WERI-Rb-1 (cell line): Measurements from ENCODE around the gene VKORC1.
A peak's percentile ranks its signal among the peaks of the same experiment; 100 is the strongest.

ENCODE experiments used
- DNase-seq: peaks from one replicate; pipeline ENCODE4 v3.0.0-alpha.2; 2020
- H3K27ac ChIP-seq: fragments of 250-450 bp; sonication (Bioruptor Pico); 2 replicates; pipeline ENCODE4 v1.5.1; 2020; ENCODE audit warnings: mild to moderate bottlenecking, moderate library complexity
- H3K27me3 ChIP-seq: fragments of 250-450 bp; sonication (Bioruptor Pico); 2 replicates; pipeline ENCODE4 v1.5.1; 2021; ENCODE audit warnings: mild to moderate bottlenecking, low read depth, moderate library complexity; ENCODE audit not compliant: insufficient read depth, severe bottlenecking
- H3K36me3 ChIP-seq: fragments of 250-450 bp; sonication (Bioruptor Pico); 2 replicates; pipeline ENCODE4 v1.5.1; 2020; ENCODE audit warnings: mild to moderate bottlenecking, moderate library complexity
- H3K4me3 ChIP-seq: 2 replicates; pipeline ENCODE4 v1.5.1; 2011; ENCODE audit warnings: low read depth, mild to moderate bottlenecking, control low read depth, low read length
- H3K9me3 ChIP-seq: fragments of 250-450 bp; sonication (Bioruptor Pico); 2 replicates; pipeline ENCODE4 v1.5.1; 2021; ENCODE audit warnings: mild to moderate bottlenecking, moderate library complexity; ENCODE audit not compliant: severe bottlenecking
- CTCF ChIP-seq: IDR thresholded peaks from 2 replicates; pipeline ENCODE4 v1.5.1; 2011; ENCODE audit warnings: low read depth, mild to moderate bottlenecking, control low read depth, inconsistent platforms, low read length

VKORC1 gene

GRCh38 chr16:31074814-31075183, 19.8 kb downstream of the VKORC1 start:
- peaks cover 47% of the 10 kb centered on the region for H3K36me3 ChIP-seq
- no peak for DNase-seq
- TF ChIP-seq CTCF = no peak
- H3K27ac ChIP-seq = peak overlapping the region; percentile 96
- peak overlapping the region; percentile 91 for H3K4me3 ChIP-seq
- H3K27me3 ChIP-seq = no peaks in the 10 kb centered on the region
- H3K9me3 ChIP-seq = no peaks in the 10 kb centered on the region

GRCh38 chr16:31073970-31074813, 20.4 kb downstream of the VKORC1 start, which contains the start of the genes ZNF646 and ZNF668:
ZNF646 (plus strand) TSS chr16:31074422; CDS start chr16:31076325, 1,903 bp downstream.
ZNF668 (minus strand) TSS chr16:31074240; CDS start chr16:31064459, 9,781 bp downstream.
- Histone ChIP-seq H3K9me3 (no peaks in the 10 kb centered on the region), H3K27ac (peak within 1 kb of the TSS; percentile 96), H3K36me3 (peaks cover 41% of the 10 kb centered on the region), H3K27me3 (no peaks in the 10 kb centered on the region), H3K4me3 (peak within 1 kb of the TSS; percentile 91)
- peak; percentile 98 for DNase-seq
- TF ChIP-seq CTCF = no peak

- TF ChIP-seq CTCF = no peak
- DNase-seq = peak; percentile 94
- Histone ChIP-seq H3K27me3 (no peaks in the 10 kb centered on the region), H3K27ac (peak overlapping the region; percentile 95), H3K4me3 (peak overlapping the region; percentile 91), H3K36me3 (peaks cover 33% of the 10 kb centered on the region), H3K9me3 (no peaks in the 10 kb centered on the region)
Measured at GRCh38 chr16:31073142-31073969, 21.2 kb downstream of the VKORC1 start.

- Histone ChIP-seq H3K27me3 (no peaks in the 10 kb centered on the region), H3K4me3 (peak overlapping the region; percentile 91), H3K9me3 (no peaks in the 10 kb centered on the region), H3K27ac (peak overlapping the region; percentile 95), H3K36me3 (peaks cover 26% of the 10 kb centered on the region)
- no peak for TF ChIP-seq CTCF
- no peak for DNase-seq
Measured at GRCh38 chr16:31072540-31073141, 22.0 kb downstream of the VKORC1 start.

GRCh38 chr16:31071861-31072260, 22.7 kb downstream of the VKORC1 start:
- no peak for DNase-seq
- no peaks in the 10 kb centered on the region for H3K27me3 ChIP-seq
- H3K36me3 ChIP-seq = peaks cover 18% of the 10 kb centered on the region
- no peak for TF ChIP-seq CTCF
- no peak overlapping the region for H3K27ac ChIP-seq
- H3K4me3 ChIP-seq = peak overlapping the region; percentile 91; the same call in 1 of the 2 replicates
- H3K9me3 ChIP-seq = no peaks in the 10 kb centered on the region
